Stimulated activated CD8-positive, alpha-beta memory T cell treated with anti-CD3 and anti-CD28 coated beads, Interleukin-4, amount 100 ng/mL, for 4 hours (primary cell): ENCODE measurements around the gene OSBPL8.
"Not testable (repeated sequence)": the region's sequence is repeated elsewhere in the genome, so short reads cannot be mapped to it uniquely, and the experiment has no call there.

Experiments used
- DNase-seq, 2 donors: peaks; one replicate each; pipeline ENCODE4 v3.0.0-alpha.2; 2020; ENCODE audit warnings: low read depth in 2 of 2, low spot score in 1 of 2

The OSBPL8 gene

DNA sequence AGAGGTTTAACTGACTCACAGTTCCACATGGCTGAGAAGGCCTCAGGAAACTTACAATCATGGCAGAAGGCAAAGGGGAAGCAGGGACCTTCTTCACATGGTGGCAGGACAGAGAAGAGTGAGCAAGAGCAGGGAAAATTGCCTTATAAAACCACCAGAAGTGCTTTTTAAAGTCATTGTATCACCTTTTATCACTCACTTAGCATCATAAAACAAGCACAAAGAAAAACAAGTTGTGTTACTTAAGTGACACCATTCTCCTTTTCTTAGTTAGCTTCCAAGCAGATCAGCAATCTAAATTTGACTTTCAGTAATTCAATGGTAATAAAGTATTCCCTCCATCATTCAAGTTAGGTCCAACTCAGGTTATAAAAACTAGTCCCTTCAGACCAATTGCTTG is 28.5 kb downstream of the OSBPL8 start:
- no peak for DNase-seq

DNA sequence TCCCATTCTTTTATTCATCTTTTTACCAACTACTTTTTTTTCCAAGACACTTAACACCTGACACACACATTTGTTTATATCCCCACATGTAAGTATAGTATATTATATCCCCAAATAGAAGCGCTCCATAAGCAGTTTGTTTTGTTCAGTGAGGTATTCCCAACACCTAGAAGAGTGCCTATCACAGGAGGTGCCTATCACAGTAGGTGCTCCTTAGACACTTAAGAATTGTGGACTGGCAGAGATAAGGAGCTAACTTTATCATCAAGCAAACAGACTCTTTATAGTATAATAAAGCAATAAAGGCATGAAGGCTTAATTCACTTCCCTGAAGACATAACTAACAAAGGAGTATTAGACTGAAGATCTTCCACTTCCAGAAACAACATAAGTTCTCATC is 29.1 kb downstream of the OSBPL8 start:
- DNase-seq: no peak

DNA sequence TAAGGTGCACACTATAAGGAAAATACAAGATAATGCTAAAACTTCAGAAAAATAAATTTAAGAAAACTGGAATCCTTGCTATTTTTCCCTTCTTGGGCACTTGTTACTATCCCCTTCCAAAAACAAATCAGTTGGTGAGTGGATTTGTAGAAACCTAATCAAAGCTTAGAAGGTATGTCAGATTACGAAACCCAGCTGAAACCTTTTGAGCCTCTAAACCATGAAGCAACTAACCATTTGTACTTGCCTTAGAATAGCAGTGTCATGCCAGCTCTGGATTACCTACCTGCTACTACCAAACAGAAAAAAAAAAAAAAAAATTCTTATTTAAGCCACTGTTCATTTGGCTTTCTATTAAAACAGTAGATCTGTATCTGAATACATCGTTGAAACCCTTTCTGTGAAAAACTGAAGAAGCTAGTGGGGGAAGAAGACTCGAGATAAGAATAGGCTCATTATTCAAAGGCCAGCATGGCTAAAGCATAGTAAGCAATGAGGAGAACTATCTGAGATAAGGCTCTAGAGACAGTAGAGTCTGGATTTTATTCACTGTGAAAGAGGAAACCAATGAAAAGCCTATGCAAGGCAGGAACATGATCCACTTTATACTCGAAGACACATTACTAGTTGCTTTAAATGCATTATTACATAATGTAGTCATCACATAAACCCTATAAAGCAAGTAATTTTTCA is 30.2 kb downstream of the OSBPL8 start:
- DNase-seq: no peak

DNA sequence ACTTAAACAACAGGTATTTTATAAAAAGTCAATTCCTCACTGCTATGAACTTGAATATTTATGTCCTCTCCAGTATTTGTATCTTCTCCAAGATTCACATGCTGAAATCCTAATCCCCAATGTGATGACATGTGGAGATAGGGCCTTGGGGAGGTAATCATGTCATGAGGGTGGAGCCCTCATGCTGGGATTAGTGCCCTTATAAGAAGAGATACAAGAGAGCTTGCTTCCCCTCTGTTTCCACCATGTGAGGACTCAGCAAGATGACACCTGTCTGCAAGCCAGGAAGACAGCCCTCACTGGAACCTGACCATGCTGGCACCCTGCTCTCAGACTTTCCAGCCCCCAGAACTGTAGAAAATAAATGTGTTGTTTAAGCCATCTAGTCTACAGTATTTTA is 36.2 kb downstream of the OSBPL8 start:
- DNase-seq: no peak

DNA sequence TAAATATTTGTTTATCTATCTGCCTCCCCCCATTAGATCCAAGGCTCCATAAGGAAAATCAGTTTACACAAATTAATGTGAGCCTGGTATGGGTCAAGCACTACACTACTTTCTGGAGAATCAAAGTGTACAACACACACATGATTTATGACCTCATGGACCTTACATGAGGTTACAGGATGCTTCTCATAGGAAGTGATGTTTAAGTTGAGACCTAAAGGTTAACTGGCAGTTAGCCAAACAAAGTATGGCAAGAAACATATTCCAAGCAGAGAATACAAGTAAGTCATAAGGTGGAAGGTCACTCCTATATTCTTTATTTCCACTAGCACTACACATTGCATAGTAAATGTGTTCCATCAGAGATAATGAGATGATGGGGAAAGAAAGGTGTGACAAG is 39.2 kb downstream of the OSBPL8 start:
- DNase-seq: no peak

DNA sequence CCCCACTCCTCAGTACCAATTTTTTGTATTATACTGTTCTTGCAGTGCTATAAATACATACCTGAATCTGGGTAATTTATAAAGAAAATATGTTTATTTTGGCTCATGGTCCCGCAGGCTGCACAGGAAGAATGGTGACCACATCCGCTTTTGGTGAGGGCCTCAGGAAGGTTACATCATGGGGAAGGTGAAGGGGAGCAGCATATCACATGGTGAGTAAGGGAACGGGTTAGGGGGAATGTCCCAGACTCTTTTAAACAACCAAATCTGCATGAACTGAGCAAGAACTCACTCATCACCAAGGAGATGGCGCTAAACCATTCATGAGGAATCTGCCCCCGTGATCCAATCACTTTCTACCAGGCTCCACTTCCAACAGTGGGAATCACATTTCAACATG is 40.0 kb downstream of the OSBPL8 start:
- no peak for DNase-seq

DNA sequence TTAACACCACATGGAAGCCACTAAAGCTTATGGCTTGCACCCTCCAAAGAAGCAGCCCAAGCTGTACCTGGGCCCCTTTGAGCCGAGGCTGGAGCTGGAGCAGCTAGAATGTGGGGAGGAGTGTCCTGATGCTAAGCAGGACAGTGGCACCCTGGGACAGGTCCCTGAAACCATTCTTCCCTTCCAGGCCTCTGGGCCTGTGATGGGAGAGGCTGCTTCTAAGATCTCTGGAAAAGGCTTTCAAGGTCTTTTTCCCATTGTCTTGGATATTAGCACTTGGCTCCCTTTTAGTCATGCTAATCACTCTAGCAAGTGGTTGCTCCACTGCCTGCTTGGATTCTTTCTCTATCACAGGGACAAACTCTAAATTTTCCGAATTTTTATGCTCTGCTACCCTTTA is 40.9 kb downstream of the OSBPL8 start:
- DNase-seq: no peak

DNA sequence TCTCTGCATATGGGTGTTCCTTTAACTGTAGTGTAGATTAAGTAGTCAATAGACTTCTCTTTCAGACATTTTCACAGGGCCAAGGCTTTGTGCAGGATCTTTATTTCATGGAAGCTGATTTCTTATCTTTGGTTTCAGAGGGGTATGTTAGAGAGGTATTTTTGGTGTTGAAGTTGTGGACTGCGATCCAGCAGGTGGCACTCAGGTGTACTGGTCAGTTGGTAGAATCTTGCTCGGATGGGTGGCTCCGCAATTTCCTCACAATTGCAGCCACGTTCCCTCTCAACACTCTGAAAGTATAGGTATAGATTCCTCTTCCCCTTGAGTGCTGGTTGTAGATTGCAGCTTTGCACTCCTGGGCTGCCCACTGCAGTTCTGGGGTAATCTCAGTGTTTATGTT is 44.3 kb downstream of the OSBPL8 start:
- DNase-seq: no peak

DNA sequence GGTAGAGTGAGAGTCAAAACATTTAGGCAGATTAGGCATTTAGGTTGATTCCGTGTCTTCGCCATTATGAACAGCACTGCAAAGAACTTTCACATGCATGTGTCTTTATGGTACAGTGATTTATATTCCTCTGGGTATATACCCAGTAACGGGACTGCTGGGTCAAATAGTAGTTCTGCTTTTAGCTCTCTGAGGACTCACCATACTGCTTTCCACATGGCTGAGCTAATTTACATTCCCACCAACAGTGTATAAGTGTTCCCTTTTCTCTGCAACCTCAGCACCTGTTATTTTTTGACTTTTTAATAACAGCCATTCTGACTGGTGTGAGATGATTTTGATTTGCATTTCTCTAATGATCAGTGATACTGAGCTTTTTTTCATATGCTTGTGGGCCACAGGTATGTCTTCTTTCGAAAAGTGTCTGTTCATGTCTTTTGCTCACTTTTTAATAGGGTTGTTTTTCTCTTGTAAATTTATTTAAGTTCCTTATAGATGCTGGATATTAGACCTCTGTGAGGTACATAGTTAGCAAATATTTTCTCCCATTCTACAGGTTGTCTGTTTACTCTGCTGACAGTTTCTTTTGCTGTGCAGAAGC is 48.4 kb downstream of the OSBPL8 start:
- not testable (repeated sequence) for DNase-seq

DNA sequence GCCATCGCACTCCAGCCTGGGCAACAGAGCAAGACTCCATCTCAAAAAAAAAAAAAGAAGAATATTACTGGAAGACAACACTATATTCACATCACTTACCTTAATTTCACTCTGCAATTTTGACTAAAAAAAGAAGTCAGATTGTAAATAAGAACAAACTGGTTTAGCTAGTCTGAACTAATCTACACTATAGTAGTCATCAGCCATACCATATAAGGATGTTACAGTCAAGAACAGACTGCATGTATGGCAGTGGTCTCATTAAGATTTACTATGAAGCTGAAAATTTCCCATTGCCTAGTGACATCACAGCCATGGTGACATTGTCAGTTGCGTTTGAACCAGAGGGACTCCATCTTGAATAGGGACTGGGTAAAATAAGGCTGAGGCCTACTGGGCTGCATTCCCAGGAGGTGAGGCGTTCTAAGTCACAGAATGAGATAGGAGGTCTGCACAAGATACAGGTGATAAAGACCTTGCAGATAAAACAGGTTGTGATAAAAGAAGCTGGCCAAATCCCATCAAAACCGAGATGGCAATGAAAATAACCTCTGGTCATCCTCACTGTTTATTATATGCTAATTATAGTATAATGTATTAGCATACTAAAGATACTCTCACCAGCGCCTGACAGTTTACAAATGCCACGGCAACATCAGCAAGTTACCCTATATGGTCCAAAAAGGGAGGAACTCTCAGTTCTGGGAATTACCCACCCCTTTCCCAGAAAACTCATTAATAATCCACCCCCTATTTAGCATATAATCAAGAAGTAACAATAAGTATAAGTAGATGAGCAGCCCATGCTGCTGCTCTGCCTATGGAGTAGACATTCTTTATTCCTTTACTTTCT is 51.2 kb downstream of the OSBPL8 start:
- DNase-seq: no peak

DNA sequence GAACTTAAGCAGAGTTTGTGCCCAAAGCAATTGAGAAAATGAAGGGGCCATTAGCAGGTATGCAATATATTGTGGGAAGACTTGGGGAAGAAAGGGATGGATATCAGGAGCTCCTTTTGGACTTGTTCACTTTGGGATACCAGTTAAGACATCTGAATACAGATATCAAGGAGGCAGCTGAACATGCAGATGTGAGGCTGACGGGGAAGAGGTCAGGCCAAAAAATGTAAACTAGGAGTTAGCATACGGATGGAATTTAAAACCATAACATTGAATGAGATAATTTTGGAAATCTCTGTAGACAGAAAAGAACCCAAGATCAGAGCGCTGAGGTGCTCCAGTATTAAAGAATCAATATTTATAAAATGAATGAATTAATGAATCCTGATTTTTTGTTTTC is 53.4 kb downstream of the OSBPL8 start:
- no peak for DNase-seq

DNA sequence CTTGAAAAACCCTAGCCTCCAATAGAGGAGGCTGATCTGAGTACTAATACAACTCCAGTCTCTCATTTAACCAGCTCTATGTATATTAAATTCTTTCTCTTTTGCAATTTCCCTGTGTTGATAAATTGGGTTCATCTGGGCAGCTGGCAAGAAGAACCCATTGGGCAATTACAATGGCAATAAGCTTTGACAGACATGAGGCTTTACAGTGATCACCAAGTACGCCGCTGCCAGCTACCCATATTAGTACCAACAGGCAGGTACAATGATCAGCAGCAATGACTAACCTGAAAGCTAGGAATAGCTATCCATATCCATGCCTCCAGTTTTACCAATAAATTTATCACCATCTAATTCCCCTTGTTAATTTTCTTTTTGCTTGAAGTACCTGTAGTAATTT is 54.5 kb downstream of the OSBPL8 start:
- DNase-seq: no peak

DNA sequence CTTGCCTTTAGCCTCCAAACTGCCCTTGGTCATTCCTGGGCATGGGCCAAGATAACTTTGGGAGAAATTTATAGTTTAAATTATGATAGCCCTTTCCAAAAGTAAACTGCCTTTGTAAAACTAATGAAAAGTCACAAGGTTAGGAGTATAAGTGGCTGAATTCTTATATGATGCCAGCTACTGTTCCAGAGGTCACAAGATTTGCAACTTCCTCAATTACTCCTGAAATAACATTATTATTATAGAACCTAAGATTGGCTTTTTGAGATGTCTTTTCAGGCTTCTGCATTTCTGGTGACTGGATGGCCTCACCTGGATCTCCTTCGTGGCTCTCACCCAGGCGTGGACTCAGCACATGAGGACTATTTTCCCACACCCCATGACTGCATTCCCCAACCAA is 55.0 kb downstream of the OSBPL8 start:
- no peak for DNase-seq

DNA sequence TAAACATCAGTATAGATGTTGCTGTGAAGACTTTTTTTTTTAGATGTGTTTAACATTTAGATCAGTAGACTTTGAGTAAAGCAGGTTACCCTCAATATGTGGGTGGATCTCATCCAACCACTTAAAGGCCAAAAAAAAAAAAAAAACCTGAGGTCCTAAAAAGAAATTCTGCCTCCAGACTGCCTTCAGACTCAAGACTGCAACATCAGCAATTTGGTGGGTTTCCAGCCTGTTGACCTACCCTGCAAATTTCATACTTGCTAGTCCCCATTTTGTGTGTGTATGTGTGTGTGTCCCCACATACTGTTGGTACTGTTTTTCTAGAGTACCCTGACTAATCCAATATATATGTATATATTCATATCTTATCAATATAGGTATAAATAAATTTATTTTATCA is 55.6 kb downstream of the OSBPL8 start:
- DNase-seq: no peak

DNA sequence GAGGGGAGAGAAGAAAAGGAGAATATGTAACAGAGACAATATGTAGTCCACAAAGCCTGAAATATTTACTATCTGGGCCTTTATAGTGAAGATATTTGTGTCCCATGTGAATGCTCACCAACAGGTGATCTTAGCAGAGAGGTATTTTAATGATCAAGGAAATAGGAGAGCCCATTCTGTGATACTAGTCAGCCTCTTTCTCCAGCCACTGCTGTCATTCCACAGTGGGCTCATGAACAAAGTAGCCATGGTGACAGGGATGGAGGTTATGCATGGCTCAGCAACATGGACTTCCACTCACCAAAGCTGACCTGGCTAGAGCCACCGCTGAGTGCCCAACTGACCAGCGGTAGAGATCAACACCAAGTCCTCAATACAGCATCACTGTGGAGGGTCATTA is 58.2 kb downstream of the OSBPL8 start:
- DNase-seq: no peak

DNA sequence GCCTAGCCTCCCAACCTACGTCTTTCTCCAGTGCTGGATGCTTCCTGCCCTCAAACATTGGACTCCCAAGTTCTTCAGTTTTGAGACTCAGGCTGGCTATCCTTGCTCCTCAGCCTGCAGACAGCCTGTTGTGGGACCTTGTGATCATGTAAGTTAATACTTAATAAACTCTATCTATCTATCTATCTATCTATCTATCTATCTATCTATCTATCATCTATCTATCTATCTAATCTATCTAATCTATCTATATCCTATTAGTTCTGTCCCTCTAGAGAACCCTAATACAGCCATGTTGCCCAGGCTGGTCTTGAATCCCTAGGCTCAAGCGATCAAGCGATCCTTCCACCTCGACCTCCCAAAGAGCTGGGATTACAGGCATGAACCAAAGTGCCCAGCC is 60.4 kb downstream of the OSBPL8 start:
- DNase-seq: not testable (repeated sequence)

DNA sequence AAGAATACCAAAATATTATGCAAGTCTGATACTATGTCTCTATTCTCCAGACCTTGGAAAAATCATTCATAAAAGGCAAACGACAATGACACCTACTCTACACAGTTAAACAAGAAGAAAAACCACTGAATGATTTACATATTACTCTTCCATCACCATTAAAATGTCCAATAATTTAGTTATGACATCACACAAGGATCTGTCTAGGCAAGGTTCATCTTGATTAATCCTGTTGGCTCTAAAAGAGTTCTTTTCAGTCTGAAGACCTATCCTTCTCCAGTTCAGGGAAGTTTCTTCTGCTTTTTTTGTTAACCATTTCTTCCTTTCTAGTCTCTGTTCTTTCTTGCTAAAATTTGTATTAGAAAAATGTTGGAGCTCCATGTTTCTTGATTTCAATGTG is 64.0 kb downstream of the OSBPL8 start:
- no peak for DNase-seq

DNA sequence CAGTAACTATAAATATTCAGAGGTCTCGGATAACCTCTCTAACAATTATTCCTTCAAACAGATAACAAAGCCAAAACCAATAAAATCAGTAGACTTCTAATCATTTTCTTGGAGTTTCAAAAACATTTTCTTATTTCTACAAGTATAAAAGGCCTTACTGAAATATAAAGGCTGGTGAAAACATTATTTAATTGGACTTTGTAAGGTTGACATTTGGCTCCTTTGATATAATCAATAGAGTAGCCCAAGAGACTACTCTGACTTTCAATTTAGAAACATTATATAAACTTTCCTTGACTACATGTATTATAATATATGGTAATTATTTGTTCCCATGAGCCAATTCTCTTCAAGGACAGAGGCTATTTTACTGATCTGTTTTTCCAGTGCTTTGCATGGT is 68.3 kb downstream of the OSBPL8 start:
- DNase-seq: no peak

DNA sequence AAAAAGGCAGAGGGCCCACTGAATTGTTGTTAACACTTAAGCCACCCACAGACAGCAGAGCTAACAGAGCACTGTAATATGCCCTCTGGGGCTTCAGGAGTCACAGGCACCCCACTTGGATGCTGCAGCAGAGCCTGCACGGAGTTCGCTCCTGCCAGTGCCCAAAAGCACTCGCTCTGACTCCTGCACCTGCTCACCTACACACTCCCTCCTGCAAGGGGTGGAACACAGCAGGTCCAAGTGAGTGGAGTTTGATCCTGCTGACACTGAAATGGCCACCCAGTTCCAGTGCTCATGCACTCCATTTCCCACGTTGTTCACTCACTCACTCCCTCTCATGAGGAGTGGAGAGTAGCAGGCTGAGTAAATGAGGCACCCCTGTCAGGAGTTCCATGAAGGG is 68.8 kb downstream of the OSBPL8 start:
- no peak for DNase-seq

DNA sequence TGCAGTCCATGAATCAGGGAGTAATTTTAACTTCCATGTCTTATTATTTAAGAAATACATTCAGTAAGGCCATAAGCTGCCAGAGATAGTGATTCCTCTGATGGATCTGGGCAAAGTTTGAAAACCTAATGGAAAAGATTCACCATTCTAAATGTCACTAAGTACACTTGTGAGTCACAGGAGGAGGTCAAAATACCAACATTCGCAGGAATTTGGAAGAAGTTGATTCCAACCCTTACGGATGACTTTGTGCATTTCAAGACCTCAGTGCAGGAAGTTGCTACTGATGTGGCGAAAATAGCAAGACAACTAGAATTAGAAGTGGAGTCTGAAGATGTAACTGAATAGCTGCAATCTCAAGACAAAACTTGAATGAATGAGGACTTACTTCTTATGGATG is 69.8 kb downstream of the OSBPL8 start:
- no peak for DNase-seq

DNA sequence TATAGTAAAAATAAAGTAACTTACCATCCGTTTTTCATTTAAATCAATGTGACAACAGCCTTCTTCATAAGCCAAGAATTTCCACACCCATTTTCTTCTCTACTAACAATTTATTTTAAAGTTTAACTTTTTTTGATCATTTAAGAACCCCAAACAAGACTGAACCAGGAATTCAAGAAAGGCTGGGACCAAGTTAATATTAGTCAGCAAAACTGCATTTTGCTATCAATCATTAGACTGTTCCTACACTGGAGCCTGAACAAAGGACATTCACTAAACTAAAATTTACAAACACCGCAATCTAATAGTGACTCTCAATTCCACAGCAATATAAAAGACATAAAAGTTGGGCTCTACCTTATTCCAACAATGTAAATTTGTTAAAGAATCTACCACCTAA is 73.6 kb downstream of the OSBPL8 start:
- DNase-seq: no peak

DNA sequence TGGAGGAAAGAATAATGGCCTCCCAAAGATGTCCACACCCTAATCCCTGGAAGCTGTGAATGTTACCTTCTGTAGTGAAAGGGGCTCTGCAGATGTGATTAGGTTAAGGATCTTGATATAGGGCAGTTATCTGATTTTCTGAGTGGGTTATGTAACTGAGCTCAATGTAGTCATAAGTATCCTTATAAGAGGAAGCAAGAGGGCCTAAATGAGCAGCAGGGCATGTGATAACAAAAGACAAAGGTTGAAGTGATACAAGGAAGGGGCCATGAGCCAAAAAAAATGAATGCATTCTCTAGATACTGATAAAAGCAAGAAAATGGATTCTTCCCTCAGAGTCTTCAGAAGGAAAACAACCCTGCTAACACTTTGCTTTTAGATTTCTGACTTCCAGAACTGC is 78.8 kb downstream of the OSBPL8 start:
- DNase-seq: no peak
